ENCODE measurements around the gene KMT2C. TPM values are rescaled to one million over a fixed set of nuclear protein-coding genes. Genes with fewer than 3 reads are reported as not detected.
A peak's percentile ranks its signal among the peaks of the same experiment; 100 is the strongest.

Gene KMT2C
- total RNA-seq, 1 donor from 2014 or later, result 54.7 TPM

GRCh38 chr7:152340161-152340560, 95.6 kb downstream of the KMT2C start:
- H3K9me3 Mint-ChIP-seq, result no peaks in the 10 kb centered on the region
- no peak overlapping the region for H3K27ac Mint-ChIP-seq (ENCODE audit: unreplicated experiment)
- H3K27me3 Mint-ChIP-seq (ENCODE audit: low read depth), result no peaks in the 10 kb centered on the region
- H3K36me3 Mint-ChIP-seq (ENCODE audit: low read depth), result no peaks in the 10 kb centered on the region
- H3K4me1 Mint-ChIP-seq, result peaks cover 4% of the 10 kb centered on the region
- DNase-seq (ENCODE audit: low read depth, low spot score), result no peak
- no peak overlapping the region for H3K4me3 Mint-ChIP-seq
- no peak for TF ChIP-seq CTCF (conservative IDR thresholded peaks at IDR 0.05)

- no peak for TF ChIP-seq CTCF (conservative IDR thresholded peaks at IDR 0.05)
- no peak overlapping the region for H3K4me3 Mint-ChIP-seq
- H3K9me3 Mint-ChIP-seq, result no peaks in the 10 kb centered on the region
- no peaks in the 10 kb centered on the region for H3K27me3 Mint-ChIP-seq (ENCODE audit: low read depth)
- H3K27ac Mint-ChIP-seq (ENCODE audit: unreplicated experiment), result no peak overlapping the region
- peaks cover 4% of the 10 kb centered on the region for H3K4me1 Mint-ChIP-seq
- no peak for DNase-seq (ENCODE audit: low read depth, low spot score)
- H3K36me3 Mint-ChIP-seq (ENCODE audit: low read depth), result no peaks in the 10 kb centered on the region
Observed at GRCh38 chr7:152338561-152338960, 97.2 kb downstream of the KMT2C start.

GRCh38 chr7:152336754-152337368, 98.9 kb downstream of the KMT2C start:
- Mint-ChIP-seq H3K27ac (ENCODE audit: unreplicated experiment) (no peak overlapping the region), H3K27me3 (ENCODE audit: low read depth) (no peaks in the 10 kb centered on the region), H3K9me3 (no peaks in the 10 kb centered on the region), H3K4me3 (no peak overlapping the region), H3K36me3 (ENCODE audit: low read depth) (no peaks in the 10 kb centered on the region), H3K4me1 (peaks cover 12% of the 10 kb centered on the region)
- TF ChIP-seq CTCF (conservative IDR thresholded peaks at IDR 0.05), result peak; percentile 65
- peak; percentile 10 for DNase-seq (ENCODE audit: low read depth, low spot score)

DNA sequence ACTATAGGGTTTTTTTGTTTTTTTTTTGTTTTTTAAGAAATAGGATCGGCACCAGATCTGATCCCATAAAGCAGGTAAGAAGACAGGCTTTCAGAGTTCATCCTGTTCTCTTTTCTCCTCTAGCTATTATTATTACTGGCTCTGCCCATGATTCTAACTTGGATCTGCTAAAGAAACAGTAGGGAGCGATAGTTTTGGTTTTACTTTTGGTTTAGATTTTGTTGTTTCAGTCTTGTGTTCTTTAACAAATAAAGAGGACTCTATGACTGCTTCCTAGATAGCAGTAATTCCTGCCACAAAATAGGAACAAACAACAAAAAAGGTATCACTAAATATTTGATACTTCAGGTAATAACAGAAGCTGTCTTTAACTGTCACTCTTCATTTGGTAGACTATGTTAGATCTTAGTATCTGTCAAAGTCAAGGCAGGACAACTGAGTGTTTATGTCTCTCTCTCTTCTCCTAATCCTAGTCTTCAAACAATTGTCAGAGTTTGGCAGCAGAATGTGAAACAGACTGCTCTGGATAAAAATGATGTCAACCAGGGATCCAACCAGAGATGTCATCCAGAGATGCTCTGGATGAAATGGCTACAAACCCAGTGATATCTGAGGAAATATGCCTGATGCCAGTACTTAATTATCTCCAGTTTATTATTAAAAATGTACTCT, 99.8 kb downstream of the KMT2C start:
- Mint-ChIP-seq H3K36me3 (ENCODE audit: low read depth) (no peaks in the 10 kb centered on the region), H3K4me1 (peaks cover 8% of the 10 kb centered on the region), H3K27ac (ENCODE audit: unreplicated experiment) (peak overlapping the region; percentile 67), H3K27me3 (ENCODE audit: low read depth) (no peaks in the 10 kb centered on the region), H3K4me3 (no peak overlapping the region), H3K9me3 (no peaks in the 10 kb centered on the region)
- no peak for TF ChIP-seq CTCF (conservative IDR thresholded peaks at IDR 0.05)
- no peak for DNase-seq (ENCODE audit: low read depth, low spot score)

GRCh38 chr7:152333134-152333533, 102.7 kb downstream of the KMT2C start:
- Mint-ChIP-seq H3K9me3 (no peaks in the 10 kb centered on the region), H3K27me3 (ENCODE audit: low read depth) (no peaks in the 10 kb centered on the region)
- TF ChIP-seq CTCF (conservative IDR thresholded peaks at IDR 0.05), result no peak

More at GRCh38 chr7:152333134-152333533, 102.7 kb downstream of the KMT2C start:
- no peak for DNase-seq (ENCODE audit: low read depth, low spot score)
- Mint-ChIP-seq H3K4me1 (peaks cover 8% of the 10 kb centered on the region), H3K4me3 (no peak overlapping the region), H3K27ac (ENCODE audit: unreplicated experiment) (no peak overlapping the region), H3K36me3 (ENCODE audit: low read depth) (peaks cover 6% of the 10 kb centered on the region)
